Kidney (tissue), 14 donors: ENCODE results near the gene AGAP9. TPM values are rescaled to one million over a fixed set of nuclear protein-coding genes. Genes with fewer than 3 reads are reported as not detected.
"Not testable (repeated sequence)": the region's sequence is repeated elsewhere in the genome, so short reads cannot be mapped to it uniquely, and the experiment has no call there.

Experiments
- DNase-seq, 5 donors: peaks; one replicate each; pipeline ENCODE4 v3.0.0-alpha.2; 2013 to 2020
- FAIRE-seq: peaks from 2 replicates; lab custom pipeline; 2012; peaks lifted over from hg19 to GRCh38; lab: Jason Lieb, UNC
- H3K27ac ChIP-seq, 2 donors: one replicate each; pipeline ENCODE4 v1.7.0; 2013; ENCODE audit warnings: low read depth in 2 of 2, low read length in 2 of 2, inconsistent platforms in 1 of 2
- H3K27me3 ChIP-seq: one replicate; pipeline ENCODE4 v1.7.1; 2013; ENCODE audit warnings: low read length, inconsistent platforms; ENCODE audit not compliant: control insufficient read depth, insufficient read depth
- H3K36me3 ChIP-seq, 3 donors: one replicate each; pipeline versions ENCODE4 v1.7.0 to v1.7.1; 2013; ENCODE audit warnings: low read length in 3 of 3, control low read depth in 1 of 3, inconsistent platforms in 1 of 3; ENCODE audit not compliant: insufficient read depth in 3 of 3, control insufficient read depth in 2 of 3
- H3K4me1 ChIP-seq, 3 donors: one replicate each; pipeline versions ENCODE4 v1.7.0 to v1.7.1; 2013; ENCODE audit warnings: low read length in 3 of 3, inconsistent platforms in 1 of 3, low read depth in 1 of 3; ENCODE audit not compliant: control insufficient read depth in 2 of 3, insufficient read depth in 2 of 3
- H3K4me3 ChIP-seq, 3 donors: one replicate each; pipeline versions ENCODE4 v1.7.0 to v1.8.1; 2013; ENCODE audit warnings: low read length in 3 of 3, control low read depth in 1 of 3, inconsistent platforms in 1 of 3
- H3K9ac ChIP-seq, 3 donors: one replicate each; pipeline versions ENCODE4 v1.7.0 to v1.7.1; 2013; ENCODE audit warnings: low read length in 3 of 3, control low read depth in 1 of 3, inconsistent platforms in 1 of 3
- H3K9me3 ChIP-seq, 3 donors: one replicate each; pipeline versions ENCODE4 v1.7.0 to v1.7.1; 2013; ENCODE audit warnings: low read length in 3 of 3, control low read depth in 1 of 3, inconsistent platforms in 1 of 3; ENCODE audit not compliant: control insufficient read depth in 2 of 3, insufficient read depth in 1 of 3
- CTCF ChIP-seq: IDR thresholded peaks from 3 replicates; pipeline ENCODE4 v1.5.1; 2012; ENCODE audit warnings: mild to moderate bottlenecking, moderate library complexity, borderline replicate concordance; ENCODE audit not compliant: insufficient read depth; ENCODE audit errors: extremely low read depth
- intact Hi-C: fragments of 100-400 bp; cut with DNase I; formaldehyde crosslinking; loops from one replicate; pipeline ENCODE4 v1.11.1; 2022
- polyA plus RNA-seq: library from polyadenylated mRNA; stranded (reverse); fragments of 350-450 nt; fragmentation: Illumina TruSeq; extraction: RNeasy Lipid Tissue Mini Kit (QIAGEN cat#74804); gene quantifications from one replicate; pipeline ENCODE4 v1.2.3, GENCODE V29; 2014; ENCODE audit warnings: low read depth, low replicate concordance; ENCODE audit not compliant: insufficient read depth
- total RNA-seq: library from RNA; stranded (reverse); fragmentation: NEBNext Ultra II Directional; extraction: Animal tissue kit (Norgen Biotek cat#: 25700); gene quantifications from one replicate; pipeline ENCODE4 v1.2.1, GENCODE V29; 2021
- donor health status: control.
- donor health status: control.
- donor health status: control.
- donor health status: control.
- donor health status: control.
- donor health status: DM: yes; HTN: yes; CAD: no.
- donor health status: Normal renal cell carcinoma (clear cell type).

AGAP9 gene
- total and polyA plus RNA-seq, 2 donors from 2014 or later = 9.1 to 10.3 TPM

GRCh38 chr10:47552719-47553118 lies 29.3 kb upstream of the AGAP9 start:
- H3K36me3 ChIP-seq, intact Hi-C loops, H3K27ac ChIP-seq, H3K9me3 ChIP-seq, H3K4me1 ChIP-seq, H3K27me3 ChIP-seq, FAIRE-seq: not testable (repeated sequence)
- DNase-seq = peak in 4 of 5 donors; percentile 29 to 48 (median 40)
- Histone ChIP-seq H3K9ac (peak overlapping the region in 2 of 3 donors; percentile 61 to 81), H3K4me3 (peak overlapping the region; percentile 75 to 83 (median 80))
- TF ChIP-seq CTCF = peak; percentile 26

GRCh38 chr10:47547286-47547685 lies 23.8 kb upstream of the AGAP9 start:
- DNase-seq, H3K4me3 ChIP-seq, FAIRE-seq, H3K36me3 ChIP-seq, H3K9ac ChIP-seq, H3K9me3 ChIP-seq, intact Hi-C loops, H3K27ac ChIP-seq, H3K4me1 ChIP-seq, H3K27me3 ChIP-seq: not testable (repeated sequence)

GRCh38 chr10:47536430-47536829 lies 13.0 kb upstream of the AGAP9 start:
- intact Hi-C loops, FAIRE-seq: not testable (repeated sequence)

GRCh38 chr10:47502313-47502712 lies 21.1 kb downstream of the AGAP9 start:
- DNase-seq, H3K27ac ChIP-seq, H3K27me3 ChIP-seq, H3K4me1 ChIP-seq, H3K9me3 ChIP-seq, intact Hi-C loops, FAIRE-seq, H3K9ac ChIP-seq, H3K36me3 ChIP-seq, H3K4me3 ChIP-seq: not testable (repeated sequence)

More at GRCh38 chr10:47536430-47536829, 13.0 kb upstream of the AGAP9 start:
- not testable (repeated sequence) for H3K9me3 ChIP-seq, H3K9ac ChIP-seq, H3K27me3 ChIP-seq, DNase-seq, H3K36me3 ChIP-seq, H3K4me3 ChIP-seq, H3K4me1 ChIP-seq, H3K27ac ChIP-seq

- H3K27me3 ChIP-seq, H3K9ac ChIP-seq, intact Hi-C loops, H3K4me3 ChIP-seq, H3K27ac ChIP-seq, H3K36me3 ChIP-seq, DNase-seq, FAIRE-seq, H3K4me1 ChIP-seq, H3K9me3 ChIP-seq: not testable (repeated sequence)
Observed at GRCh38 chr10:47494226-47494625, 29.2 kb downstream of the AGAP9 start.

GRCh38 chr10:47491600-47491999 lies 31.8 kb downstream of the AGAP9 start, which contains the start of gene FAM25G:
TSS of gene FAM25G (minus strand) at chr10:47491700. CDS start at chr10:47491674, 26 bp downstream.
- FAIRE-seq, H3K9ac ChIP-seq, intact Hi-C loops, H3K4me1 ChIP-seq, H3K4me3 ChIP-seq, H3K27ac ChIP-seq, H3K27me3 ChIP-seq, DNase-seq, H3K36me3 ChIP-seq, H3K9me3 ChIP-seq: not testable (repeated sequence)

GRCh38 chr10:47489630-47490029 lies 33.8 kb downstream of the AGAP9 start:
- H3K9ac ChIP-seq, H3K36me3 ChIP-seq, H3K27me3 ChIP-seq, H3K4me1 ChIP-seq, FAIRE-seq, intact Hi-C loops, H3K9me3 ChIP-seq, H3K27ac ChIP-seq, H3K4me3 ChIP-seq: not testable (repeated sequence)
- peak in 1 of 5 donors; percentile 29 for DNase-seq

- H3K27me3 ChIP-seq, FAIRE-seq, H3K9ac ChIP-seq: not testable (repeated sequence)
Observed at GRCh38 chr10:47485943-47486342, 37.5 kb downstream of the AGAP9 start.

More at GRCh38 chr10:47485943-47486342, 37.5 kb downstream of the AGAP9 start:
- DNase-seq, intact Hi-C loops, H3K27ac ChIP-seq, H3K9me3 ChIP-seq, H3K4me1 ChIP-seq, H3K4me3 ChIP-seq, H3K36me3 ChIP-seq: not testable (repeated sequence)
